H1 (cell line): ENCODE results near the gene ASPG. TPM values are rescaled to one million over a fixed set of nuclear protein-coding genes. Genes with fewer than 3 reads are reported as not detected.

Source experiments
- BACH1 ChIP-seq: IDR thresholded peaks from 2 replicates; pipeline ENCODE4 v1.6.1; 2012; ENCODE audit warnings: low read length, improper control_type of control experiment
- EGR1 ChIP-seq: IDR thresholded peaks from 2 replicates; pipeline ENCODE4 v1.6.1; 2011; ENCODE audit warnings: low read depth, low read length, borderline replicate concordance
- GABPA ChIP-seq: IDR thresholded peaks from 2 replicates; pipeline ENCODE4 v1.6.1; 2011; ENCODE audit warnings: mild to moderate bottlenecking, low read length, moderate library complexity, borderline replicate concordance; ENCODE audit not compliant: insufficient read depth
- polyA plus RNA-seq, 7 experiments: library from polyadenylated mRNA; depleted of rRNA in 3 of 7; stranded (reverse) in 5 of 7; unstranded in 2 of 7; fragments of >200 nt in 5 of 7; fragments of 200-250 nt in 2 of 7; gene quantifications; 1 replicate in 5 of 7; 2 replicates in 1 of 7; 4 replicates in 1 of 7; pipeline versions ENCODE4 v1.2.1 to v1.2.3, GENCODE V29; 2011 to 2013; ENCODE audit warnings: missing spikeins in 2 of 7, mixed read lengths in 2 of 7
- total RNA-seq: library from RNA; stranded (reverse); fragmentation: NEBNext Ultra II Directional; extraction: Animal tissue kit (Norgen Biotek cat#: 25700); gene quantifications from 2 replicates; pipeline ENCODE4 v1.2.1, GENCODE V29; 2021
- TF ChIP-seq, protein P1 (sequence below): fragments of 300-600 bp; sonication (generic); IDR thresholded peaks from 2 replicates; pipeline ENCODE4 v1.7.1; 2012; ENCODE audit warnings: low read length, moderate library complexity, mild to moderate bottlenecking, inconsistent platforms; ENCODE audit not compliant: insufficient replicate concordance

ASPG gene
- total and polyA plus RNA-seq, 2 of the 8 experiments (the other 6 are each of a cell fraction or from before 2014, with no cell fraction given), result 0.34 to 0.59 TPM

DNA sequence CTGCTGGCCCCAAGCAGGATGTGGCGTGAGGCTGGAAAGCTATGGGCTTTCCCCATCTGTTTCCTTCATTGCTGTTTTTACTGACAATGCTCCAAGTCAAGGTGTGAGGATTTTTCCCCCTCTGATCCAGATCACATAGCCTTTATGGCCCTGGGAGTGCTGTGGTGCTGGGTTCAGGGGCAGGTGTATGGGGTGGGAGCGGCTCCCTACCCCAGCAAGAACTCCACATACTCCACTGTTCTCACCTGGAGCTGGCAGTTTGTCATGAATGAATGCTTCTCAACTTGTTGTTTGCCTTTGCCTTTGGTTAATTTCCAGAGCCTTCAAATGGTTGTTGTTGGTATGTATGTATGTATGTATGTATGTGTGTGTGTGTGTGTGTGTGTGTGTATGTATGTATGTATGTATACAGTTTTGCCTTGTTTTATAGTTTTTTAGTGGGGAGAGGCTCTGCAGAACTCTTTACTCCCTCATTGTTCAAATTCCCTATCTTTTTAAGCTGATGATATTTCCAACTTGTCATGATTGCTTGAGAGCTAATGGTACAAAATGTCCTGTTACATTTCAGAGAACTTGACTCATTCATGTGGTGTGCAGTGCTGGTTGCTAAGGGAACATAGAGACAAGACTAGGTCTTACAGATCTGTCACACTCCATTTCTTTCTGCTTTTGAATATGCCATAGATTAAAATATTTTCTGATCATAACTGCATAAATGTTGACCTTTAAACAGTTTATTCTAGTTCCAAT, 36.6 kb upstream of the ASPG start (continued):
- TF ChIP-seq, protein P1, sequence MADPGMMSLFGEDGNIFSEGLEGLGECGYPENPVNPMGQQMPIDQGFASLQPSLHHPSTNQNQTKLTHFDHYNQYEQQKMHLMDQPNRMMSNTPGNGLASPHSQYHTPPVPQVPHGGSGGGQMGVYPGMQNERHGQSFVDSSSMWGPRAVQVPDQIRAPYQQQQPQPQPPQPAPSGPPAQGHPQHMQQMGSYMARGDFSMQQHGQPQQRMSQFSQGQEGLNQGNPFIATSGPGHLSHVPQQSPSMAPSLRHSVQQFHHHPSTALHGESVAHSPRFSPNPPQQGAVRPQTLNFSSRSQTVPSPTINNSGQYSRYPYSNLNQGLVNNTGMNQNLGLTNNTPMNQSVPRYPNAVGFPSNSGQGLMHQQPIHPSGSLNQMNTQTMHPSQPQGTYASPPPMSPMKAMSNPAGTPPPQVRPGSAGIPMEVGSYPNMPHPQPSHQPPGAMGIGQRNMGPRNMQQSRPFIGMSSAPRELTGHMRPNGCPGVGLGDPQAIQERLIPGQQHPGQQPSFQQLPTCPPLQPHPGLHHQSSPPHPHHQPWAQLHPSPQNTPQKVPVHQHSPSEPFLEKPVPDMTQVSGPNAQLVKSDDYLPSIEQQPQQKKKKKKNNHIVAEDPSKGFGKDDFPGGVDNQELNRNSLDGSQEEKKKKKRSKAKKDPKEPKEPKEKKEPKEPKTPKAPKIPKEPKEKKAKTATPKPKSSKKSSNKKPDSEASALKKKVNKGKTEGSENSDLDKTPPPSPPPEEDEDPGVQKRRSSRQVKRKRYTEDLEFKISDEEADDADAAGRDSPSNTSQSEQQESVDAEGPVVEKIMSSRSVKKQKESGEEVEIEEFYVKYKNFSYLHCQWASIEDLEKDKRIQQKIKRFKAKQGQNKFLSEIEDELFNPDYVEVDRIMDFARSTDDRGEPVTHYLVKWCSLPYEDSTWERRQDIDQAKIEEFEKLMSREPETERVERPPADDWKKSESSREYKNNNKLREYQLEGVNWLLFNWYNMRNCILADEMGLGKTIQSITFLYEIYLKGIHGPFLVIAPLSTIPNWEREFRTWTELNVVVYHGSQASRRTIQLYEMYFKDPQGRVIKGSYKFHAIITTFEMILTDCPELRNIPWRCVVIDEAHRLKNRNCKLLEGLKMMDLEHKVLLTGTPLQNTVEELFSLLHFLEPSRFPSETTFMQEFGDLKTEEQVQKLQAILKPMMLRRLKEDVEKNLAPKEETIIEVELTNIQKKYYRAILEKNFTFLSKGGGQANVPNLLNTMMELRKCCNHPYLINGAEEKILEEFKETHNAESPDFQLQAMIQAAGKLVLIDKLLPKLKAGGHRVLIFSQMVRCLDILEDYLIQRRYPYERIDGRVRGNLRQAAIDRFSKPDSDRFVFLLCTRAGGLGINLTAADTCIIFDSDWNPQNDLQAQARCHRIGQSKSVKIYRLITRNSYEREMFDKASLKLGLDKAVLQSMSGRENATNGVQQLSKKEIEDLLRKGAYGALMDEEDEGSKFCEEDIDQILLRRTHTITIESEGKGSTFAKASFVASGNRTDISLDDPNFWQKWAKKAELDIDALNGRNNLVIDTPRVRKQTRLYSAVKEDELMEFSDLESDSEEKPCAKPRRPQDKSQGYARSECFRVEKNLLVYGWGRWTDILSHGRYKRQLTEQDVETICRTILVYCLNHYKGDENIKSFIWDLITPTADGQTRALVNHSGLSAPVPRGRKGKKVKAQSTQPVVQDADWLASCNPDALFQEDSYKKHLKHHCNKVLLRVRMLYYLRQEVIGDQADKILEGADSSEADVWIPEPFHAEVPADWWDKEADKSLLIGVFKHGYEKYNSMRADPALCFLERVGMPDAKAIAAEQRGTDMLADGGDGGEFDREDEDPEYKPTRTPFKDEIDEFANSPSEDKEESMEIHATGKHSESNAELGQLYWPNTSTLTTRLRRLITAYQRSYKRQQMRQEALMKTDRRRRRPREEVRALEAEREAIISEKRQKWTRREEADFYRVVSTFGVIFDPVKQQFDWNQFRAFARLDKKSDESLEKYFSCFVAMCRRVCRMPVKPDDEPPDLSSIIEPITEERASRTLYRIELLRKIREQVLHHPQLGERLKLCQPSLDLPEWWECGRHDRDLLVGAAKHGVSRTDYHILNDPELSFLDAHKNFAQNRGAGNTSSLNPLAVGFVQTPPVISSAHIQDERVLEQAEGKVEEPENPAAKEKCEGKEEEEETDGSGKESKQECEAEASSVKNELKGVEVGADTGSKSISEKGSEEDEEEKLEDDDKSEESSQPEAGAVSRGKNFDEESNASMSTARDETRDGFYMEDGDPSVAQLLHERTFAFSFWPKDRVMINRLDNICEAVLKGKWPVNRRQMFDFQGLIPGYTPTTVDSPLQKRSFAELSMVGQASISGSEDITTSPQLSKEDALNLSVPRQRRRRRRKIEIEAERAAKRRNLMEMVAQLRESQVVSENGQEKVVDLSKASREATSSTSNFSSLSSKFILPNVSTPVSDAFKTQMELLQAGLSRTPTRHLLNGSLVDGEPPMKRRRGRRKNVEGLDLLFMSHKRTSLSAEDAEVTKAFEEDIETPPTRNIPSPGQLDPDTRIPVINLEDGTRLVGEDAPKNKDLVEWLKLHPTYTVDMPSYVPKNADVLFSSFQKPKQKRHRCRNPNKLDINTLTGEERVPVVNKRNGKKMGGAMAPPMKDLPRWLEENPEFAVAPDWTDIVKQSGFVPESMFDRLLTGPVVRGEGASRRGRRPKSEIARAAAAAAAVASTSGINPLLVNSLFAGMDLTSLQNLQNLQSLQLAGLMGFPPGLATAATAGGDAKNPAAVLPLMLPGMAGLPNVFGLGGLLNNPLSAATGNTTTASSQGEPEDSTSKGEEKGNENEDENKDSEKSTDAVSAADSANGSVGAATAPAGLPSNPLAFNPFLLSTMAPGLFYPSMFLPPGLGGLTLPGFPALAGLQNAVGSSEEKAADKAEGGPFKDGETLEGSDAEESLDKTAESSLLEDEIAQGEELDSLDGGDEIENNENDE, result no peak
- TF ChIP-seq EGR1 (no peak), BACH1 (no peak), GABPA (no peak)
- TF ChIP-seq, all 59 proteins: peak for 0
